GM13977 (cell line): ENCODE data around the gene PLEKHA8.

Experiments used
- DNase-seq: peaks from one replicate; pipeline ENCODE4 v3.0.0; 2012; ENCODE audit warnings: low spot score
- CTCF ChIP-seq: IDR thresholded peaks from 2 replicates; pipeline ENCODE4 v1.5.1; 2012; ENCODE audit warnings: mild to moderate bottlenecking, control low read depth; ENCODE audit not compliant: insufficient read depth; ENCODE audit errors: extremely low read depth, missing control alignments
- in situ Hi-C: fragments of 300-500 bp; cut with MboI; formaldehyde crosslinking; loops from one replicate; pipeline ENCODE4 v1.12.0; 2022; ENCODE audit warnings: low sequenced_read_pairs, low pct_unique_long_range_greater_than_20kb, mixed read lengths, inconsistent platforms; ENCODE audit not compliant: unreplicated experiment

Gene PLEKHA8

DNA sequence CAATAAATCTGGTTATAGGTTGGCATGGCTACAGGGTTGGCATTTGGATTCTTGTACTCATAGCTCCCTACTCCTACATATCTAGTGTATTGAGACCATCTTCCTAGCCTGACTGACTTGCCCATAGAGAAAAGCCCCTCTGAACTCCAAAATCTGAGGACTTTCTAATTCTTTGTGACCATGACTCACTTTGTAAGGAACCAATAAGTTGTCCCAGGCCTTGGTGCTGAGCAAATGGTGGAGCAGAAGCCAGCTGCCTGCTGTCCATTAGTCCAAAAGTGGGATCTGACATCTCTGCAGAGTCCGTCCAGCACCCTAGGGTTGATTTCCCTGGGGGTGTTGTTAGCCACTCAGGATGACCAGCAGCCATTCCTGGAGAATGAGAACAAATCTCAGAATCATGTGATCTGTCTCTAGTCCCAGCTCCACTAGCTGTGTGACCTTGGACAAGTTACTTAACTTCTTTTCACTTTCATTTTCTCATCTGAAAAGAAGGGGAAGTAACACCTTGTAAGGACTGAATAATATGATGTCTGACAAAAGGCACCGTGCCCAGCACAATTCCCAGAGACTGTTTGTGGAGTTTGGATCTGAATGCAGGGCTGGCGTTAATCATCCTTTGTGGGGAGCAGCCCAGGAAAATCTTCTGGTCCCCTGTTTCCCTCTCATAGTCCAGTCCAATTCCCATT is 150.7 kb downstream of the PLEKHA8 start:
- in situ Hi-C loops: no loop called here
- DNase-seq: no peak
- no peak for TF ChIP-seq CTCF
